Dendritic cell treated with granulocyte-macrophage colony-stimulating factor and Interleukin-4, amounts not matched to agents 40 ng/mL and 50 ng/mL, for 4 days (primary cell): ENCODE measurements around the gene SCO1.
"Not testable (repeated sequence)": the region's sequence is repeated elsewhere in the genome, so short reads cannot be mapped to it uniquely, and the experiment has no call there.

ENCODE experiments used
- H3K27ac Mint-ChIP-seq: one replicate; pipeline ENCODE4 v1.8.0; 2022; ENCODE audit warnings: mild to moderate bottlenecking, mixed read lengths
- H3K27me3 Mint-ChIP-seq: one replicate; pipeline ENCODE4 v1.8.0; 2022; ENCODE audit warnings: mild to moderate bottlenecking, mixed read lengths
- H3K36me3 Mint-ChIP-seq: one replicate; pipeline ENCODE4 v1.8.0; 2022; ENCODE audit warnings: low read depth, mixed read lengths
- H3K4me1 Mint-ChIP-seq: one replicate; pipeline ENCODE4 v1.8.0; 2022; ENCODE audit warnings: low read depth, mixed read lengths
- H3K4me3 Mint-ChIP-seq: one replicate; pipeline ENCODE4 v1.8.0; 2022; ENCODE audit warnings: mild to moderate bottlenecking, moderate library complexity, mixed read lengths
- H3K9me3 Mint-ChIP-seq: one replicate; pipeline ENCODE4 v1.8.0; 2022; ENCODE audit warnings: mixed read lengths
- intact Hi-C: fragments of 100-400 bp; cut with micrococcal nuclease; formaldehyde crosslinking; loops from one replicate; pipeline ENCODE4 v1.15.0; 2022

SCO1 gene

DNA sequence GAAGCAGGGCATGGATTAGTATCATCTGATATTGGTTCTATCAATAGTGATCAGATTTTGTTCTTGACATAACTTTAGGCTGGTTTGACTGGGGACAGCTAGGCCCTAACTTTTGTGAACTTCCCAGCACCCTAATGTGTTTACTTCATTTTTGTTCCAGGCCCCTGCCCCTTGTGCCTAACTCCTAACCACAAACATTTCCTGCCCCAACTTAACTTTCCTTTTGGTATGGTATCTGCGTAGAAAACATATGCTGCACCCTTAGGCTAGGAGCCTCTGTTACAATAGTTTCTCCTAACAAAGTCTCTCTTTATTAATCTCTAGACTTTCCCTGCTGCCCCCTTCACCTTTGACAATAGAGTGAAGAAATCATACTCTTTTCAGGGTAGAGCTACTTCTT lies 2.5 kb upstream of the SCO1 start:
- intact Hi-C loops = loop anchor here (2.0 kb wide), 1 partner anchor 29 kb away; no protein-coding TSS in a partner anchor
- H3K27me3 Mint-ChIP-seq = no peaks in the 10 kb centered on the region
- no peak overlapping the region for H3K27ac Mint-ChIP-seq
- no peaks in the 10 kb centered on the region for H3K9me3 Mint-ChIP-seq
- H3K4me1 Mint-ChIP-seq = peaks cover 26% of the 10 kb centered on the region
- no peak overlapping the region for H3K4me3 Mint-ChIP-seq
- peaks cover 29% of the 10 kb centered on the region for H3K36me3 Mint-ChIP-seq

DNA sequence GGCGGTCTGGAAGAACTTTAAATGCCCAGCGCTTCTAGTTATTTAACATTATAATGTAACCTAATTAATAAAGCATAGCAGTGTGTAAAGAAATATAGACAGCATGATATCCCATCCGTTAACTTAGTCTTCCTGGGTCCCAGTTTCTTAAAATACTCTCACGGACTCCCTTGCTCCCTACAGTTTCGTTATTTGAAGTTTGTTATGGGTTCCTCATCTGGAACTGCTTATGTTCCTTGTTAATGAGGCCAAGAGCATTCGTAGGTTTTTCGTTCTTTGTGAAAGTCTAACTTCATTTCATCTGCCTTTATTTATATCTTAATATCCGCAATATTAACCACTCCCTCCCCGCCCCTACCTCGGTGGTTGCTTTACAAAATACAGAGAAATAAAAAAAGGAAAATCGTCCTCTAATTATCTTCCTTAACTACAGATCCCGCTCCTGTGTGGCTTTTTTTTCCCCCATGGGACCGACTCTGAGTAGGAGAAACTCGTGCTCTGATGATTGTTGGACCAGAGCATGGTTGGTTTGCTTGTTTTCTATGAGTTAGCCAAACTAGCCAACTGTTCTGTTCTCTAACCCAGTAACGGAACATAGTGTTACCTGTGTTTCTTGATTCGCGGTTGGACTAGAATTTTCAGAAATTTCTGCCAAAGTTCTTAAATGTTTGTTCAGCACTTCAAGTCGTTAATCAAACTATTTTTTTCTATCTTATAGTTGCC lies 924 bp upstream of the SCO1 start:
- H3K27ac Mint-ChIP-seq = peak overlapping the region; percentile 87
- peaks cover 26% of the 10 kb centered on the region for H3K4me1 Mint-ChIP-seq
- no peaks in the 10 kb centered on the region for H3K9me3 Mint-ChIP-seq
- H3K4me3 Mint-ChIP-seq = peak overlapping the region; percentile 90
- intact Hi-C loops = loop anchor here (2.0 kb wide), 1 partner anchor 31 kb away; no protein-coding TSS in a partner anchor
- no peaks in the 10 kb centered on the region for H3K27me3 Mint-ChIP-seq
- peaks cover 42% of the 10 kb centered on the region for H3K36me3 Mint-ChIP-seq

DNA sequence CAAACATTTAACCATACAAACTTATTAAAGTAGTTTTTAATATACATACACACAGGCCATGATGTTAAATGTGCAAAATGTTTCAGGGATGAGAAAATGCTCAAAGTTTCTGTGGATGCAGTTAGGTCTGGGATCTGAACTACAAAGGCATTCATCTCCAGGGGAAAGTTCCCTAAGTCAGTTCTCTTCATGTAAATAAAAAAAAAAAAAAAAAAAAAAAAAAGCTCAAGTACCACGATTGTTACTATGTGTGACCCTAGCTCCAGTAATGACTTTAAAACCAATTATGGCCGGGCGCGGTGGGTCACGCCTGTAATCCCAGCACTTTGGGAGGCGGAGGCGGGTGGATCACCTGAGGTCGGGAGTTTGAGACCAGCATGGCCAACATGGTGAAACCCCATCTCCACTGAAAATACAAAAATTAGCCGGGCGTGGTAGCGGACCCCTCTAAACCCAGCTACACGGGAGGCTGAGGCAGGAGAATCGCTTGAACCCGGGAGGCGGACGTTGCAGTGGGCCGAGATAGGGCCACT lies 1.4 kb downstream of the SCO1 start:
- H3K9me3 Mint-ChIP-seq, H3K27me3 Mint-ChIP-seq, H3K27ac Mint-ChIP-seq, intact Hi-C loops: not testable (repeated sequence)
- H3K36me3 Mint-ChIP-seq = peaks cover 60% of the 10 kb centered on the region
- H3K4me3 Mint-ChIP-seq = peak overlapping the region; percentile 90
- peaks cover 13% of the 10 kb centered on the region for H3K4me1 Mint-ChIP-seq

DNA sequence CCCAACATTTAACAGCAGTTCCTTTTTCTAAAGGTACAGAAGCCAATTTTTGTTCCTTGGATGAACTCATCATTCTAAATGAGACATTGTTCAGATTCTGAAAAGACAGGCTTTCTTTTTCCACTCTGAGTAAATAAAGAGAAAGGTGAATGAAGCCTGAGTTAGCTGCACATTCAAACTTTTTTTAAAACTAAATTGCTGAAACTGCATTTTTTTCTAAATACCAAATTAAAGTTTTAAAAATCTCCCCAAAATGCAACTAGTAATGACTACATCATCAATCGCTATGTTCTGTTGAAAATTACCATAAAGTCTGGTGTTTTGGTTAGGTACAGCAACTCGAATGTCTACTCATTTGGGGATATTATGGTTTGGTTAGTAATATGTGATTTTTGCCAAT lies 9.8 kb downstream of the SCO1 start:
- H3K4me3 Mint-ChIP-seq = no peak overlapping the region
- no peak overlapping the region for H3K27ac Mint-ChIP-seq
- peaks cover 79% of the 10 kb centered on the region for H3K36me3 Mint-ChIP-seq
- intact Hi-C loops = no loop called here
- no peaks in the 10 kb centered on the region for H3K9me3 Mint-ChIP-seq
- peaks cover 9% of the 10 kb centered on the region for H3K4me1 Mint-ChIP-seq
- H3K27me3 Mint-ChIP-seq = no peaks in the 10 kb centered on the region

DNA sequence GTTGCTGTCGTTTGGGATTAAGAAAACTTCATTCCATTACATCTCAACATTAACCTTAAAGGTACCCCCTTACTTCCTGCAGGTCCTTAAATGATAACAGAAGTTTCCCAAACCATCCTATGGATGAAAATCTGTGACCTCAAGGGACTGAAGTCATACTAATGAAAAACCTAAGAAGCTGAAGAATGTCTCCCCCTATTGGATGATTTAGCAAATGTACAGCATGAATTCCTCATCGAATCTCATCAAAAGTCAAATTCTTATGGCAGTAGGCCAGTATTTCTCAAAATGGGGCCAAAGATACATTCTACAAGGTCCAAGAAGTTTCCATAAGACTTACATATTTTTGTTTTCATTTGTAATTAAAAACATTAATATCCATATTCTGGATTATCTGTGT lies 13.5 kb downstream of the SCO1 start:
- Mint-ChIP-seq H3K4me3 (no peak overlapping the region), H3K9me3 (no peaks in the 10 kb centered on the region), H3K27ac (no peak overlapping the region), H3K27me3 (no peaks in the 10 kb centered on the region), H3K36me3 (peaks cover 78% of the 10 kb centered on the region), H3K4me1 (no peaks in the 10 kb centered on the region)
- intact Hi-C loops = no loop called here

DNA sequence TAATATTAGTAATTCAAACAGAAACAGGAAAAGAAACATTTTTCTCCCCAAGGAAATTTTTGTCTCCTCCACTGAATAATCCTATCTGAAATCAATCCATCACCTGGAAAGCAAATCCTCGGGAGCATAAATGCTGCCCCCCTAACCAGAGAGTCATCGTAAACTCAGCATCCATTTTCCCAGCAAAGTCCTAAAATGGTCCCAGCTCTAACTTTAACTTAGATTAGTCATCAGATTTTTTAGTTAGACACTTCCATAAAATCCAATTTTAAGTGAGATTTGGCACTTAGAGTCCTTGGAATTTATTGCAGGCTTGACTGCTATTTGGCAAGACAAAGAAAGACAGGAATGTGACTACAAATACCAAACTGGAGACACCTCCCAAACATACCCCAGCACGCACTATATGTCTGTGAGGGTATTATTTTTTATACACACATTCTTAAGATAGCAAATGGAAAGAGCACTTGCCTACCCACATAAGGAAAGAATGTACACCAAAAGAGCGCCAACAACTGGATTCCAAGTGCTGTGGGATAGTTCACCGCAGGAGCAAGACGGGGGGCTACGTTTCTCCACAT lies 15.4 kb downstream of the SCO1 start:
- no peak overlapping the region for H3K4me3 Mint-ChIP-seq
- H3K36me3 Mint-ChIP-seq = peaks cover 90% of the 10 kb centered on the region
- intact Hi-C loops = no loop called here
- no peaks in the 10 kb centered on the region for H3K4me1 Mint-ChIP-seq
- no peak overlapping the region for H3K27ac Mint-ChIP-seq
- no peaks in the 10 kb centered on the region for H3K27me3 Mint-ChIP-seq
- no peaks in the 10 kb centered on the region for H3K9me3 Mint-ChIP-seq

DNA sequence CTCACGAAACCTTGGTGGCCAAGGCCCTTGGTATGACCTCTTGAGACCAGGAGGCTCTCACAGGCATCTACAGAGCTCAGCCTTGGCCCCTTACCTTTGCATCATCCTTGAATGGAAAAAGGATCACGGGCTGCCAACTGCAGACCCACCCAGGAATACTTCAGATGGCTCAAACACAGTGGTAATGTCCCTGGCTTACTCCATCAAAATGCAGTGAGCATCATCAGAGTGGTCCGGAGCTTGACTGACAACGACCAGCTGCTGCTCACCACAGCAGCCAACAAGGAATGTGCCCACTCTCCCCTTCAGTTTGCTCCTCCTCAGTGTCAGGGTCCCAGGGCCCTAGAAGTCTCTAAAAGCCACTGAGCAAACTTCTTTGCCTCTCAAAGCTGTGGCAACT lies 22.6 kb downstream of the SCO1 start:
- no peak overlapping the region for H3K4me3 Mint-ChIP-seq
- H3K36me3 Mint-ChIP-seq = peaks cover 59% of the 10 kb centered on the region
- intact Hi-C loops = no loop called here
- no peaks in the 10 kb centered on the region for H3K9me3 Mint-ChIP-seq
- no peak overlapping the region for H3K27ac Mint-ChIP-seq
- no peaks in the 10 kb centered on the region for H3K4me1 Mint-ChIP-seq
- H3K27me3 Mint-ChIP-seq = no peaks in the 10 kb centered on the region

DNA sequence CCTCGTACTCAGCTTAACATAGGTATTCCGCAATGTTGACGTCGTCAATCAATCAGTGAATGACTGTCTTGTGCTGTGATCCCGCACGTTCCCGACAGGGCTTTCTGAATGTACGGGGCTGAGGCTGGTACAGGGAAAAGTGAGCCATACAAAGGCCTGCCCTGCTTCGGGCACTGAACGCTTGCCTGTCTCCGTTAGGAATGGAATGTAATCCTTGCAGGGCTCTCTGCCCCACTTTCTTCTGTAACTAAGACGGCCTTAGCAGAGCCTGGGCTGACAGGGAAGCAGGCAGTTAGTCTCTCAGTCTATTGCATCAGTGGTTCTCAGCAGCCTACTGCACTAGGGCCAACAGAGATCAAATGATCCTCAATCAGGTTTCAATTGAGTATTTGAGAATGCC lies 24.0 kb downstream of the SCO1 start:
- Mint-ChIP-seq H3K9me3 (no peaks in the 10 kb centered on the region), H3K4me3 (no peak overlapping the region), H3K27me3 (no peaks in the 10 kb centered on the region), H3K4me1 (no peaks in the 10 kb centered on the region), H3K36me3 (peaks cover 50% of the 10 kb centered on the region), H3K27ac (no peak overlapping the region)
- intact Hi-C loops = no loop called here

DNA sequence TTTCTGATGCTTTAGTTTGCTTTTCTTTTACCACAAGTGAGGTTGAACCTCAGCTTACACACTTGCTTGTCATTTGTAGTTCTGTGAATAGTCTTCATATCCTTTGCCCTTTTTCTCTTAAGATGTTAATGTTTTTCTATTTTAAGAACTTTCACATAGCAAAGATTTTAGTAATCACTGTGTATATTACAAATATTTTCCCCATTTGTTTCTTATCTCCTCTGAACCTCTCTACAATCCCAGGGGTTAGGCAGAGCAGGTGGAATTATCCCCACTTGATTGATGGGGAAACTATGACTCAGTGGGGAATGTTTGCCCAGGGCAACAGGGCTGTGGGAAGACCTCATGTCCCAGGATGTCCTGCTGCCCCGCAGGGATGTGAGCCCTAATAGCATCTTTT lies 28.6 kb downstream of the SCO1 start:
- Mint-ChIP-seq H3K4me1 (no peaks in the 10 kb centered on the region), H3K4me3 (no peak overlapping the region), H3K27ac (no peak overlapping the region), H3K27me3 (no peaks in the 10 kb centered on the region), H3K9me3 (no peaks in the 10 kb centered on the region), H3K36me3 (peaks cover 9% of the 10 kb centered on the region)
- intact Hi-C loops = no loop called here

DNA sequence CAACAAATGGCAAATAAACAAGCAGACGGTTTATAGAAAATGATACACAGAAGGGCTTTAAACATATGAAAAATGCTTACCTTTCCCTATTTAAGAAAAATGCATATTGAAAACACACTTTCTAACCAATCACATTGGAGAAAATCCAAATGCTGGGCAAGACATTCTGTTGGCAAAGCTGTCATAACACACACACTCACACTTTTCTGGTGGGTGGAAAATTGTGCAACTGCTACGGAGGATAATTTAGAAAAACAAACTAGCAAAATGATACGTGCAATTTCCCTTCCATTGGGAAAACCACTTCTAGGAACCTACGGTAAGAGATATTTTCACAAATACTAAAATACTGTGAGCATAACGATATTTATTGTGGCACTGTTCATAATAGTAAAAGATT lies 30.4 kb downstream of the SCO1 start:
- Mint-ChIP-seq H3K4me1 (no peaks in the 10 kb centered on the region), H3K27ac (no peak overlapping the region), H3K27me3 (no peaks in the 10 kb centered on the region), H3K36me3 (no peaks in the 10 kb centered on the region), H3K4me3 (no peak overlapping the region), H3K9me3 (no peaks in the 10 kb centered on the region)
- intact Hi-C loops = no loop called here

DNA sequence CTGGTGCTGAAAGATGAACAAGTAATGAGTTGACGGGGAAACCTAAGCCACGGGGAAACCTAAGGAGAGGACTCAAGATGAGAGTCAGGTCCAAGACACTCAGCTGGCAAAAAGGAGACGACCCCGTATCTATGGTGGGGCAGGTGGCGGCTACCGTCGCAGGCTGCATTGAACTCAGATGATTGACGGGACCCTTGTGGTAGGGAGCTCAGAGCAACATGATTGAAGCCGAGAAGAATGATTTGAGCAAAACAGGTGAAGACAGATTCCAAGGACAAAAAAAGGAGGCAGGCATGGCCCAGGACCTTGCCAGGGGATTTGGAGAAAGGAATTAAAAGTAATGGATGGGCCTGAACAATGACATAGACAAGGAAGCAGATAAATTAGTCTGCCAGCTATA lies 32.8 kb downstream of the SCO1 start:
- Mint-ChIP-seq H3K27ac (no peak overlapping the region), H3K4me3 (no peak overlapping the region), H3K4me1 (no peaks in the 10 kb centered on the region), H3K9me3 (no peaks in the 10 kb centered on the region), H3K36me3 (peaks cover 4% of the 10 kb centered on the region), H3K27me3 (no peaks in the 10 kb centered on the region)
- intact Hi-C loops = no loop called here

DNA sequence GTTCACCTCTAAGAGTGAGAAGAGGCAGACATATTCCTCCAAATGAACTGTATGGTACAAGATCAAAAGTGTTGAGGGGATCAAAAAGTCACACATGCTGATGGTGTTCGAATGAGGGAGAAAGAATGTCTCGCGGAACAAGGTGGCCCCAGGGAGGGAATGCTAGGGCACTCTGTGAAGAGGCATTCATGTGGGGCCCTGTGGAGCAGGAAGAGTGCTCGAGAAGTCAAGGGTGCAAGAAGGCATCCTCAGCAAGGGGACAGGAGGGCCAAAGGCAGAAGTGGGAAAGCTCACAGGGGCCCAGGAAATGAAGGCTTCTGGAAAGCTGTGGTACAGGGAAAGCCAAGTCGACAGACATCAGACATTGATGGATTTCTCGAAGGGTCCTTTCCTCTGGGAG lies 34.1 kb downstream of the SCO1 start:
- no peak overlapping the region for H3K4me3 Mint-ChIP-seq
- intact Hi-C loops = no loop called here
- no peaks in the 10 kb centered on the region for H3K9me3 Mint-ChIP-seq
- no peaks in the 10 kb centered on the region for H3K27me3 Mint-ChIP-seq
- peaks cover 14% of the 10 kb centered on the region for H3K36me3 Mint-ChIP-seq
- no peak overlapping the region for H3K27ac Mint-ChIP-seq
- H3K4me1 Mint-ChIP-seq = no peaks in the 10 kb centered on the region

DNA sequence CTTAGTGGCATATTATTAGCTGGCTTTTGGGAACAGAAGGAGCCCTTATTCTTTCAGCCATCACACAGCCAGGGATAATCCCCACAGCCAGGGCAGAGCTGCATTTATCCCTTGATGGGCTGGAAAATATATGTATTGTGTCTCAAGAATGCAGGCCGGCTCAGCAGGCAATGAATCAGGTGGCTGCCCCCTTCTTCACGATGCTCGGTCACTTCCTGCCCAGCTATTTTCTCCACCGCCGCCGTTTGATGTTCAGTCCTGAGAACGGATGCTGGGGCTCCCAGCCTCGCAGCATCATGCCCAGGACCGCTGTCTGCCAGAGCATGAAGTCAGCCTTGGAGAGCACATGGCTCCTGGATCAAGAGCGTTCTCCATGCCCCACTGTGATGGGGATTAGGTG lies 35.9 kb downstream of the SCO1 start:
- no peak overlapping the region for H3K27ac Mint-ChIP-seq
- intact Hi-C loops = no loop called here
- no peaks in the 10 kb centered on the region for H3K27me3 Mint-ChIP-seq
- peaks cover 14% of the 10 kb centered on the region for H3K36me3 Mint-ChIP-seq
- H3K4me3 Mint-ChIP-seq = no peak overlapping the region
- H3K9me3 Mint-ChIP-seq = no peaks in the 10 kb centered on the region
- no peaks in the 10 kb centered on the region for H3K4me1 Mint-ChIP-seq

DNA sequence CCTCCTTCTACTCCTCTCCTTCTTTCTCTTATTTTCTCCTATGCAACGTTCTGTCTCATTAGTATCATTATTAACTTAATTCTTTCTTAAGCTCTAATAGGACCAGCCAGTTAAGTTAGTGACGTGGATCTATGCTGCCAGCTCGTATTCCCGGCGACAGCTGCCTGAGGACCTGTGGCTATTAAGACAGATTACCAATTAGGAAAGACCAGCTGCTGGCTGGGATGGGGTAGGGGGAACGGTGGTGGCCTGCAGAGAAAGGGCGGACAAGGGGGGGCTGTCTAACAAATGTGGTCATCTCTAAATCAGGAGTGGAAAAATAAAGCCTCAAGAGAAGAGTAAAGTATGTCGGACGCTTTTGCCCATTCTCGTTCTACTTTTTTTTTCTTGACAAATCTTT lies 39.5 kb downstream of the SCO1 start:
- H3K9me3 Mint-ChIP-seq = no peaks in the 10 kb centered on the region
- intact Hi-C loops = no loop called here
- no peak overlapping the region for H3K4me3 Mint-ChIP-seq
- no peak overlapping the region for H3K27ac Mint-ChIP-seq
- H3K36me3 Mint-ChIP-seq = peaks cover 14% of the 10 kb centered on the region
- peaks cover 14% of the 10 kb centered on the region for H3K4me1 Mint-ChIP-seq
- peaks cover 6% of the 10 kb centered on the region for H3K27me3 Mint-ChIP-seq

DNA sequence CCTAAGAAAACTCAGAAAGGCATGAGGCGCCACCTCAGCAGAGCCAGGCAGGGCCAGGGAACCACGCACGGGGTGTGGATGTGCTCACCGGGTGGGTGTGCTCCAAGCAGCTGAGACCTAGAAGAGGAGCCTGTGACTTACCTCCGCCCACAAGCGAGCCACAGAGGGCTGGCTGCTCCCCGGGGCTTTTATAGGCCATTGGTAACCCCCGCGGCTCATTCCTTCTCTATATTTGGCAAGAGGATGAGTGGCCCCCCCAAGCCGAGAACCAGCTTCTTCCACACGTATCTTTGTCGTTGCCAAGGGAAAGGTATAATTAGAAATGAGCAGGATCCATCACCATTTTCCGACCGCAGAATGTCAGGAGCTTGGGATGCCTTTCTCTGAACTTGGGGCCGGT lies 40.2 kb downstream of the SCO1 start, which contains the start of gene MYH3:
TSS of gene MYH3 (minus strand) at position 162 of the 400 bp plus-strand sequence. CDS start 2,245 bp downstream, outside the sequence.
- peaks cover 17% of the 10 kb centered on the region for H3K4me1 Mint-ChIP-seq
- intact Hi-C loops = no loop called here
- peaks cover 14% of the 10 kb centered on the region for H3K36me3 Mint-ChIP-seq
- no peak within 1 kb of the TSS for H3K27ac Mint-ChIP-seq
- H3K4me3 Mint-ChIP-seq = no peak within 1 kb of the TSS
- no peaks in the 10 kb centered on the region for H3K9me3 Mint-ChIP-seq
- H3K27me3 Mint-ChIP-seq = peaks cover 7% of the 10 kb centered on the region
